Liver (tissue), 9 donors: Measurements from ENCODE around the gene CHCHD2. TPM values are rescaled to one million over a fixed set of nuclear protein-coding genes. Genes with fewer than 3 reads are reported as not detected.

ENCODE experiments used
- DNase-seq: peaks from one replicate; pipeline ENCODE4 v3.0.0-alpha.2; 2017; ENCODE audit warnings: low spot score
- H3K27ac ChIP-seq, 2 donors: one replicate each; pipeline ENCODE4 v1.7.0; 2013; ENCODE audit warnings: inconsistent platforms in 2 of 2, low read length in 2 of 2, control low read depth in 1 of 2, low read depth in 1 of 2, mild to moderate bottlenecking in 1 of 2
- H3K27me3 ChIP-seq, 4 donors: one replicate each; pipeline versions ENCODE4 v1.6.1 to v1.7.0; 2013; ENCODE audit warnings: low read length in 3 of 4, inconsistent platforms in 1 of 4, mild to moderate bottlenecking in 1 of 4, moderate library complexity in 1 of 4; ENCODE audit not compliant: control insufficient read depth in 4 of 4, insufficient read depth in 4 of 4
- H3K36me3 ChIP-seq, 4 donors: one replicate each; pipeline versions ENCODE4 v1.6.1 to v1.7.0; 2013; ENCODE audit warnings: low read length in 3 of 4, mild to moderate bottlenecking in 3 of 4, low read depth in 1 of 4, moderate library complexity in 1 of 4; ENCODE audit not compliant: control insufficient read depth in 4 of 4, insufficient read depth in 3 of 4
- H3K4me1 ChIP-seq, 4 donors: one replicate each; pipeline versions ENCODE4 v1.6.1 to v1.7.0; 2013; ENCODE audit warnings: low read length in 3 of 4, mild to moderate bottlenecking in 3 of 4, moderate library complexity in 1 of 4; ENCODE audit not compliant: control insufficient read depth in 4 of 4, insufficient read depth in 4 of 4
- H3K4me3 ChIP-seq, 3 donors: one replicate each; pipeline versions ENCODE4 v1.6.1 to v1.7.0; 2013; ENCODE audit warnings: low read length in 3 of 3, control low read depth in 1 of 3, low read depth in 1 of 3, mild to moderate bottlenecking in 1 of 3
- H3K9ac ChIP-seq, 2 donors: one replicate each; pipeline ENCODE4 v1.7.0; 2013; ENCODE audit warnings: low read length in 2 of 2, mild to moderate bottlenecking in 2 of 2, moderate library complexity in 2 of 2, control low read depth in 1 of 2, low read depth in 1 of 2
- H3K9me3 ChIP-seq, 4 donors: one replicate each; pipeline versions ENCODE4 v1.6.1 to v1.7.0; 2013; ENCODE audit warnings: low read length in 3 of 4; ENCODE audit not compliant: control insufficient read depth in 4 of 4
- ATF3 ChIP-seq: IDR thresholded peaks from 2 replicates; pipeline ENCODE4 v1.6.1; 2016; ENCODE audit warnings: antibody characterized with exemption
- CTCF ChIP-seq: fragments of 150-350 bp; IDR thresholded peaks from 2 replicates; pipeline ENCODE4 v1.5.1; 2017; ENCODE audit warnings: improper control_type of control experiment, low read depth, low read length; ENCODE audit not compliant: missing input control
- EGR1 ChIP-seq, 2 donors: IDR thresholded peaks; 2 replicates each; pipeline ENCODE4 v1.6.1; 2016 to 2018; ENCODE audit warnings: antibody characterized with exemption in 2 of 2, low read depth in 2 of 2
- FOXA1 ChIP-seq: IDR thresholded peaks from 2 replicates; pipeline ENCODE4 v1.6.1; 2016; ENCODE audit warnings: antibody characterized with exemption
- FOXA2 ChIP-seq: IDR thresholded peaks from 2 replicates; pipeline ENCODE4 v1.6.1; 2016; ENCODE audit warnings: antibody characterized with exemption
- GABPA ChIP-seq, 2 donors: IDR thresholded peaks in 1 of 2; conservative IDR thresholded peaks in 1 of 2; 2 replicates each; pipeline ENCODE4 v1.6.1; 2016; ENCODE audit warnings: antibody characterized with exemption in 2 of 2, mild to moderate bottlenecking in 1 of 2, moderate library complexity in 1 of 2
- HNF4A ChIP-seq, 2 donors: conservative IDR thresholded peaks; 2 replicates each; pipeline ENCODE4 v1.6.1; 2016; ENCODE audit warnings: antibody characterized with exemption in 2 of 2, mild to moderate bottlenecking in 2 of 2
- HNF4G ChIP-seq: IDR thresholded peaks from 2 replicates; pipeline ENCODE4 v1.6.1; 2016; ENCODE audit warnings: antibody characterized with exemption
- JUND ChIP-seq, 2 donors: IDR thresholded peaks; 2 replicates each; pipeline ENCODE4 v1.6.1; 2016; ENCODE audit warnings: antibody characterized with exemption in 2 of 2
- NR2F2 ChIP-seq: IDR thresholded peaks from 2 replicates; pipeline ENCODE4 v1.6.1; 2016; ENCODE audit warnings: antibody characterized with exemption
- RAD21 ChIP-seq, 2 donors: IDR thresholded peaks; 2 replicates each; pipeline ENCODE4 v1.6.1; 2016; ENCODE audit warnings: antibody characterized with exemption in 2 of 2, mild to moderate bottlenecking in 2 of 2
- REST ChIP-seq: IDR thresholded peaks from 2 replicates; pipeline ENCODE4 v1.6.1; 2016; ENCODE audit warnings: antibody characterized with exemption, mild to moderate bottlenecking
- RXRA ChIP-seq, 2 donors: IDR thresholded peaks; 2 replicates each; pipeline ENCODE4 v1.6.1; 2017 to 2018; ENCODE audit warnings: antibody characterized with exemption in 2 of 2, mild to moderate bottlenecking in 1 of 2
- SP1 ChIP-seq: IDR thresholded peaks from 2 replicates; pipeline ENCODE4 v1.6.1; 2018; ENCODE audit warnings: antibody characterized with exemption, mild to moderate bottlenecking
- TAF1 ChIP-seq: conservative IDR thresholded peaks from 2 replicates; pipeline ENCODE4 v1.6.1; 2016; ENCODE audit warnings: antibody characterized with exemption, mild to moderate bottlenecking
- YY1 ChIP-seq: IDR thresholded peaks from 2 replicates; pipeline ENCODE4 v1.6.1; 2016; ENCODE audit warnings: antibody characterized with exemption, mild to moderate bottlenecking
- ZBTB33 ChIP-seq: IDR thresholded peaks from 2 replicates; pipeline ENCODE4 v1.6.1; 2016; ENCODE audit warnings: antibody characterized with exemption
- WGBS: extraction: QIAGEN DNeasy Blood & Tissue Kit; methylation state at CpG from one replicate; pipeline ENCODE4 v1.1.7; 2013; 5-methylcytosine and 5-hydroxymethylcytosine counted together
- polyA plus RNA-seq, 2 donors: library from polyadenylated mRNA; stranded (reverse) in 1 of 2; unstranded in 1 of 2; fragments of 200-250 nt in 1 of 2; fragments of >200 nt in 1 of 2; fragmentation: Nextera tagmentation in 1 of 2; extraction: Ambion mirVana in 1 of 2; gene quantifications; one replicate each; pipeline versions ENCODE4 v1.2.1 to v1.2.3, GENCODE V29; 2013 to 2015
- total RNA-seq, 2 donors: library from RNA; depleted of rRNA; stranded (reverse); fragments of >200 nt; gene quantifications; one replicate each; pipeline ENCODE4 v1.2.3, GENCODE V29; 2014
- TF ChIP-seq, protein P1 (sequence below): IDR thresholded peaks from 2 replicates; pipeline ENCODE4 v1.6.1; 2016; ENCODE audit warnings: antibody characterized with exemption
- donor health status: healthy.
- donor health status: healthy.
- donor health status: healthy.
- donor health status: healthy.
- donor health status: healthy.

The CHCHD2 gene
- total and polyA plus RNA-seq, 4 donors, result 169 to 356 (median 252) TPM

DNA sequence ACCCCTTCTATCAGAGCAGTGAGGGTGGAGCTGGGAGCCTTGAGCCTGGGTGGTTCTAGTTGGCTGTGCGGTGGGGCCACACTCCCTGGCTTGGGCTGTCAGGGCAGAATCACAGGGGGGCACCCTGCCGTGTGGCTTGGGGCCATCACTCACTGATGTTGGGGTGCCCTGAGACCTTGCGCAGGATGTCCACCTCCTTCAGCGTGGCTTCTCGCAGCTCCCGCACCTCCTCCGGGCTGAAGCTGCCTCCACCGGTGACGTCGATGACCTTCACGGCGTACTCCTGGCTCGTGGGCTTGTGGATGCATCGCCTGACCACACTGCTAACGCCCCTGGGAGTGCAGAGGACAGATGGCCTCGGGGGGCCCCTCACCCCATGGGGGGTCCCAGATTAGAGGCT is 18.8 kb downstream of the CHCHD2 start (continued):
- TF ChIP-seq CTCF, result no peak

- no peaks in the 10 kb centered on the region for H3K27me3 ChIP-seq
- H3K9me3 ChIP-seq, result no peaks in the 10 kb centered on the region
- H3K27ac ChIP-seq, result no peak overlapping the region
- H3K9ac ChIP-seq, result no peak overlapping the region
- H3K4me1 ChIP-seq, result peaks cover 0 to 5% (median 4%) of the 10 kb centered on the region in 4 donors
- TF ChIP-seq, protein P1, sequence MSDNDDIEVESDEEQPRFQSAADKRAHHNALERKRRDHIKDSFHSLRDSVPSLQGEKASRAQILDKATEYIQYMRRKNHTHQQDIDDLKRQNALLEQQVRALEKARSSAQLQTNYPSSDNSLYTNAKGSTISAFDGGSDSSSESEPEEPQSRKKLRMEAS, result no peak
- no peak for TF ChIP-seq HNF4A (conservative IDR thresholded peaks at IDR 0.05)
- no peak for TF ChIP-seq GABPA (IDR thresholded peaks at IDR 0.05 in 1 of 2, conservative IDR thresholded peaks at IDR 0.05 in 1 of 2)
- no peak for TF ChIP-seq HNF4G
- TF ChIP-seq ATF3, result no peak
- no peak for TF ChIP-seq YY1
- no peak for TF ChIP-seq FOXA1
- TF ChIP-seq REST, result no peak
- no peak for TF ChIP-seq RXRA (IDR thresholded peaks at IDR 0.05)
- no peak for TF ChIP-seq RAD21 (IDR thresholded peaks at IDR 0.05)
- no peak for TF ChIP-seq JUND (IDR thresholded peaks at IDR 0.05)
- no peak for TF ChIP-seq NR2F2
- TF ChIP-seq SP1, result no peak
- no peak for TF ChIP-seq TAF1
- no peak for TF ChIP-seq EGR1 (IDR thresholded peaks at IDR 0.05; ENCODE audit: low read depth in 2 of 2)
- no peak for TF ChIP-seq FOXA2
- no peak for TF ChIP-seq ZBTB33
- TF ChIP-seq CTCF, result no peak
- peaks cover 0 to 7% (median 2%) of the 10 kb centered on the region in 4 donors for H3K36me3 ChIP-seq
- no peak for DNase-seq
- 96% methylated on average over 7 of the region's 7 CpGs for WGBS
- H3K4me3 ChIP-seq, result no peak overlapping the region
Observed at GRCh38 chr7:56086761-56087160, 19.5 kb downstream of the CHCHD2 start.
